Nucleus accumbens (tissue), 56 donors: ENCODE results near the gene MEG3.

ENCODE experiments used
- DNase-seq, 56 donors: peaks; one replicate each; lab custom pipeline; 2025; lab: John Stamatoyannopoulos, UW

MEG3 gene

DNA sequence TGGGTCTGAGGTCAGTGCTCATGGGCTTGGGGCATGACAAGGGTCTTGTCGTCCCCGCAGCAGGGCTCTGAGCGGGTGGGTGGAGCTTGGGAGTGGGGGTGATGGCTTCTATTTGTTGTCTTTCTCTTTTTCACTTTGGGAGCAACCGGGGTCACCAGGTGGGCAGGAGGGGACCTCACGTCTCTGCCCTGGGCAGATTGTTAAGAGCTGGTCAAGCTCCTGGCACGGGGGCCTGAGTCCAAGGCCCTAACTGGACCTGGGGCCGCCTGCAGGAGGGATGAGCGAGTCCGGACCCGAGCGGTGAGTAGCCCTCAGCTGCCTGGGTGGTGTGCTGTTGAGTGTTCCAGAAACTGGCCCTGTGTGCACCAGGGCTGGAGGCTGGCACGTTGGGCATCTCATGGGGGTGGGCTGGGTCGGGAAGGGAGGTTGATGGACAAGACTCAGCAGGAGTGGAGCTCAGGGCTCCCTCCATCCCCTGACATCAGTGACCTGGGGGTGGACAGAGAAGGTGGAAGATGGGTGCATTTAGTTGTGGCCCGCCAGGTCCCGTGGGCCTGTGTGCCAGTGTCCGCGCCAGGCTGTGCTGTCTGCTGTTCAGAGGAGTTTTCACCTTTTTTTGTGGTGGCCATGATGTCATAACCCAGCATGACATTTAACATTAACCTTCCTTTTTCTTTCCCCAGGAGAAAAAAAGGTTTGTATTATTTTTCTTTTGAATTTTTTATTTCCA is 50.1 kb downstream of the MEG3 start:
- DNase-seq, result no peak

GRCh38 chr14:100878271-100879146 is 52.6 kb downstream of the MEG3 start:
- DNase-seq, result no peak

DNA sequence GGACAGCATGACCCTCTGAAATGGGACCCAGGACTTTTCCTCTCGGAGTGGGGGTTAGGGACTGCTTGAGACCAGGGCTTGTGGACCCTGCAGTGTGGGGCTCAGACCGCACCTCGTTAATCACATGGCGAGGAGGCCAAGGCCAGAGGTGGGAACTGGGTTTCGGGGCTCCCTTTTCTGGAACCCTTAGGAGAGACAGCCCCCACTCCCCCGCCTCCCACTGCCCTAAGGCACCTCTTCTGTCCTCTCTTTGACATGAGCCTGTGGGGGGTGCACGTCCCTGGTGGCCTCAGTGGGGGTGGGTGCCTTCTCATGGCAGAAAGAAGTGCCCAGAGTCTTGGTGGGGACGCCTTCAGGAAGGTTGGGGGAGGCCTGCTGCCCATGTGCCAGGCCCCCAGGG is 53.3 kb downstream of the MEG3 start:
- no peak for DNase-seq

- no peak for DNase-seq
Measured at GRCh38 chr14:100879782-100880181, 53.9 kb downstream of the MEG3 start.

GRCh38 chr14:100880271-100881101 is 54.6 kb downstream of the MEG3 start:
- DNase-seq, result no peak

DNA sequence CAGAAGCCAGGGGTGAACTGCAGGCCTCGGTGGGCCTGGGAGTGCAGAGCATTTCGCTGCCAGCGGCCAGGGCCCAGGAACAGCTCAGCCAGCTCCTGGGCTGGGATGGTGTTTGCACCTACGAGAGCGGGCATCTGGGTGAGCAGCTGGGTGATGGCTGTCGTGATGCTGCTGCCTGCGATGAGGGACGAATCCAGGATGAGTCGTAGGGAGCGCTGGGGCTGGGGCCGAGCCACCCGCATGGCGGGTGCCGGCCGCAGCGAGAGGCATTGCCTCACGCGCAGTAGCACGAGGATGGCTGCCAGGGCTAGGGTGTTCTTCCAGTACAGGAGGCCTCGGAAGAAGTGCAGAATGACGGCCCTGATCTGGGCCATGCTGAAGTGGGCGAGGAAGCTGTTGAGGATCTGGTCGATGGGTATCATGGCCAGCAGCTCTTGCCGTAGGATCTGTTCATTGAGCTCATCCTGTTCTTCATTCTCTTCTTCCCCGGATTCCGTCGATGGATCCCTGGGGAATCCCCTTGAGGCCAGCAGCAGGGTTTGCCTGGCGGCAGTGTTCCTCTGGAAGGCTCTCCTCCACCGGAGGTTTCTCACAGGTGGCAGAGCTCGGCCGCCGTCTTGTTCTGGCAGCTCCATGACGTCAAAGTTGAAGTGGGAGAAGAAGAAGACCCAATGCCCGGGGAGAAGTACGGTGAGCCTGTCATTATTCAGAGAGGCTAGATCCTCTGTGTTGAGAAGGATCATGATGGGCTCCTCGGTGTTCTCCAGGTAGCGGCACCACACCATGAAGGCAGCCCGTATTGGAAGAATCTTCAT is 55.5 kb downstream of the MEG3 start:
- no peak for DNase-seq

- DNase-seq, result no peak
Measured at GRCh38 chr14:100882026-100882967, 56.4 kb downstream of the MEG3 start.

DNA sequence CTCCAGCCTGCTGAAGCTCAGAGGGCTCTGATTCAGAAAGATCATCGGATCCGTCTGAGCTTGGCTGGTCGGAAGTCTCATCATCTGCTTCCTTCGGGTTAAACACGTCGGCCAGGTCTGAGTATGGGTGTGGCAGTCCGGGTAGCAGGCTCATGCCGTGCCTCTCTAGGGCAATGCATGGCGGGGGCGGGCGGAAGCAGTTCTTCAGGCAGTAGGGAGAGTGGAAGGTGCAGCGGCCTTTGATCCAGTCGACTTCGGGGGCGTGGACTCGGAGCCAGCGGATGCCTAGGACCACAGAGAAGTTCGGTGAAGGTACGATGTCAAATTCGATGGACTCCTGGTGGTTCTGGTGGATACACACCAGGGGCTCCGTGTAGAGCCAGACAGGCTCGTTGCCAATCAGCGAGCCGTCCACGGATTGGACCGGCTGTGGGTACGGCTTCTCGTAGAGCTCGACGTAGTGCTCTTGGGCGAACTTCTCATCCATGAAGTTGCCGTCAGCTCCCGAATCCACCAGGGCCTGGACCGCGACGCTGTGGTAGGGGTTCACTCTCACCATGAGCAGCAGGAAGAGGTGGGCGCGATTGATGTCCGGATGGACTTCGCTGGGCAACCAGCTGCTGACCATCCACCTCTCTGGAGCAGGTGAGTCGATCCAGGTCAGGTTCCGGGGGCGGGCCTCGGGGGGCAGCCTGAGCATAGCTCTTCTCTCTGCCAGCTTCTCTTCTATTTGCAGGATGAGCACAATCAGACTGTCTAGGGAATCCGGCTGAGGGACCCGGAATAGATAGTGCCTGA is 57.3 kb downstream of the MEG3 start:
- no peak for DNase-seq

- DNase-seq, result no peak
Measured at GRCh38 chr14:100883789-100884101, 57.8 kb downstream of the MEG3 start.

DNA sequence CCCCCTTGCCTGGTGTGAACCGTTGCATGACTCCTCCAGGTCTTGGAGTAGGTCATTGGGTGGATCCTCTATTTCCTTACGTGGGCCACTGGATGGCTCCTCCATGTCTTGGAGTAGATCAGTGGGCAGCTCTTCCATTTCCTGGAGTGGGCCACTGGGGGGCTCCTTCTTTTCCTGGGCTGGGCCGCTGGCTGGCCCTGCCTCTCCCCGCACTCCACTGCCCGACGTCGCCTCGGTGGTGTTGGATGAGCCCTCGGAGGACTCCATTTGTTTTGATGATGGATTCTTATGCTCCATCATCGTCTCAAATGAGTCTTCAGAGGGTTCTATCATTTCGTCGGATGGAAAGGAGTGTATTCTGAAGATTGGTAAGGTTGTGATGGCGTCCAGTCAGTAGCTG is 58.5 kb downstream of the MEG3 start:
- DNase-seq, result no peak

- DNase-seq, result no peak
Measured at GRCh38 chr14:100885196-100885595, 59.3 kb downstream of the MEG3 start.

DNA sequence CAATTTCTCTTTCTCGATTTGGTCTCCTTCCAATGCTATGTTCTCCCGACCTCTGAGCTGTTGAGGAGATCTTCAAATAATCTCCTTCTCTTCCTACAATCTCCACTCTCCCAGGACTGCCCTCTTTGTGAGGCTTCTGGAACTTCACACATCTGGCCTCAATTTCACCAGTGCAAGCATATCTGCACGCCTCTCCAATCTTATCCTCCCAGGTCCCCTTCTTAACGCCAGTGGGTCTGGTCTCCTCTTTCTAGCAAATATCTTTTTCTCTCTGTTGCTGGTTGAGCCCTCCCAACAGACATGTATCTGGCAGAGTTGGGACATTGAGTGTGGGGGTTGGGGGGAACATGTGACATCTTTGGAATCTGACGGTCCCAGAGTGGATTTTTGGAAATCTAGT is 59.7 kb downstream of the MEG3 start:
- no peak for DNase-seq

DNA sequence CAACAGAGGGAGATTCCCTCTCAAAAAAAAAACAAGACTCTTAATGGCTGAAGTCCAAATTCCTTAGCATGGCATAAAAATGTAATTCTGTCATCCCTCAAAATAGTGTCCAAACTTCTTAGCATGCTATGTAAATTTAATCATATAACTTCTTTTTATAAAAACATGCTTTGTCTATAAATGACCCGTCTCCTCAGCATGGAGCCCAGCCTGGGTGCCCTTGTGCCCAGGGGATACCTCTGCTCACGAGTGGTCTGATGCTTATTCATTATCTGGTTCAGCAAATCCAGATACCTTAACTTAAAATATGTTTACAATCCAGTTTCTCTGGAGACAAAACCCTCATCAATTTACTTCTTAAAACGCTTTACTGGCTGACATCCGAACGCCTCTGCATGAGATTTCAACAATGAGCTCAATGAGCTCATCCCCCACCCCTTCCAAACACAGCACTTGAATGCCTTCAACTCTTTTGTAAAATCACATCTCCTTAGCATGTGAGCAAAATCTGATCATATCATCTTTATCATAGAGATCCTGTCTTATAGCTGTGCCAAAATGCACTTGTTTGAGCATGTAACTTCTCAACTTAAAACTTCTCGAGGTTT is 61.9 kb downstream of the MEG3 start:
- DNase-seq, result peak in 6 of 56 donors; percentile 10 to 40 (median 30)

DNA sequence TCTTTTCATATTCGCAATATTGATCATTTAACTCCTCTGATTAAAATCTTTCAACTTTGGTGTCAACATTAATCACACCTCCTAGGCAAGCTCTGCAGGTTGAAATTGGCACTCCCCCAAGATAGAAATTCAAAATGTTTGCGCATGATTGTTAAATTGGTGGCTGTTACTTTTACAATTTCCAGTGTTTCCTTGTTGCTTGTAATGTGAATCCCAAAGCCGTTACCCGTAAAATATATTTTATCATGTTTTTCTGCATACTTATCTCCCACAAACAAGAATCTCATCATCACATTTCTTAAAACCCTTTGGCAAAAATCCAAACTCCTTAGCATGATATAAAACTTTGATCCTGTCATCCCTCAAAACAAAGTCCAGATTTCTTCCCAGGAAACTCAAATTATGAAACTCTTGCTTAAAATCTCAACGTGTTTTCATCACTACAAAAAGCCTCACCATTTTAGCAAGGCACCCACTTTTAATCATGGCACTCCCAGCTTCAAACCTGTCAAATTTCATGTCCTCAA is 62.9 kb downstream of the MEG3 start:
- no peak for DNase-seq

GRCh38 chr14:100889641-100890040 is 63.7 kb downstream of the MEG3 start:
- DNase-seq, result no peak

DNA sequence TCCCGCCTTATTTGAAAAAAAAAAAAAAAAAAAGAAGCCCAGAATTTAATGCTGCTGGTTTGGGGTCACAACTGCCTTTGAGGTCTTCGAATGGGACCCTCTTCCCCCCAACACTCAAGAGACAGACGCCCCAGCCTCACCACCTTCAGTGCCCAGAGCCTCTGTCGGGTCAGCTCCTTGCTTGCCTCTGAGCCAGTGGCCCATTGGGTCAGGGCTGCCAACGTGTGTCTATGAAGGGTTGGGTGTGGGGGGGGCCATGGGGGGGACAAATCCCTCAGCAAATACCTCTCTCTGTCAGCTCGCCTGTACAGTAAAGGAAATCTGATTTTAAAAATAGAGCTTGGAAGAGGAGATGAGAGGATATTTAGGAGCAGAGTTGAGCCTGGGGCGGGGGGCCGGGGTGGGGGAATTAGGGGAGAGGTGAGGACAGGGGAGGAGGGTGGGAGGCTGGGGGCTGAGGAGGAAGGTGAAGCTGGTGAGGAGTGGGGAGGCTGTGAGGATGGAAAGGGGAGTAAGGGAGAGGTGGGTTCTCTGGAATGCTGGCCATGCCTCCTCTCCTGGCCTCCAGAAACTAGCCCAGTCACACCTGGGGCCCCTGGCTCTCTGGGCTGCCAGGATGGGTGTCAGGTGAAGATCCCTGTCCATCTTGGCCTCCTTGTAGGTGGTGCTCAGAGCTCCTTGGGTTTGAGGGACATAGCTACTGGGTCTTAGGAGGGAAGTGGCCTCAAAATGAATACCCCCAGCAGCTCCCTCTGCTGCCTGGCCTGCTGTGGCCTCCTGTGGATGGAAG is 64.3 kb downstream of the MEG3 start:
- DNase-seq, result no peak

- DNase-seq, result no peak
Measured at GRCh38 chr14:100891051-100891450, 65.1 kb downstream of the MEG3 start.
